DND-41 (cell line): Measurements from ENCODE around the gene SCUBE1.

Source experiments
- EZH2 ChIP-seq: IDR thresholded peaks from 3 replicates; pipeline ENCODE4 v1.6.1; 2012; ENCODE audit warnings: borderline replicate concordance, low read depth, mild to moderate bottlenecking, moderate library complexity, low read length, inconsistent platforms; ENCODE audit not compliant: severe bottlenecking
- TF ChIP-seq, protein P1 (sequence below): IDR thresholded peaks from 2 replicates; pipeline ENCODE4 v1.5.1; 2012; ENCODE audit warnings: borderline replicate concordance, low read length, moderate library complexity, mild to moderate bottlenecking; ENCODE audit not compliant: poor library complexity, severe bottlenecking; ENCODE audit errors: extremely low read depth

DNA sequence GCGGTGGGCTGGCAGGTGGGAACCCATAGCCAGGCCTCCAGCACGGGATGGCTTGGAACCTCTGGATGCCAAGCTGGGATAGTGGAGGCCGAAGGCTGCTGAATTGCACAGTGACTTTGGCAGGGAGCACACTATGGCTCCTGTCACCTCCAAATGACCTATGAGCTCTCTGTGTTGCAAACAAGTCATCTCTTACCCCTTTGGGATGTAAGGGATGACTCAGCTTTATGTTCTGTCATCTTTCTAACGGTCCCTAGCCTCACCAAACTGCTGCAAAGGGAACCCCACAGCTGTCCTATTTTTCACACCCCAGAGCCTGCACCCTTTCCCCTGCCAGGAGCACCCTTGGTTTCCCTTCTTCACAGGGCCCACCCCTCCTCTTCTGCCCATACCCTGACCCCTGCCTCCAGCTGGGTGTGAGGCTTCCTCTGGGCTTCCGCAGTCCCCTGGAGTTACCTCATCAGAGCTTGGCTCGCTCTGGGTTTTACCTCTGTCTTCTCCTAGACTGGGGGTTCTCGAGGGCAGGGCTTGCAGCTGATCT, 2.7 kb upstream of the SCUBE1 start:
- TF ChIP-seq, protein P1, sequence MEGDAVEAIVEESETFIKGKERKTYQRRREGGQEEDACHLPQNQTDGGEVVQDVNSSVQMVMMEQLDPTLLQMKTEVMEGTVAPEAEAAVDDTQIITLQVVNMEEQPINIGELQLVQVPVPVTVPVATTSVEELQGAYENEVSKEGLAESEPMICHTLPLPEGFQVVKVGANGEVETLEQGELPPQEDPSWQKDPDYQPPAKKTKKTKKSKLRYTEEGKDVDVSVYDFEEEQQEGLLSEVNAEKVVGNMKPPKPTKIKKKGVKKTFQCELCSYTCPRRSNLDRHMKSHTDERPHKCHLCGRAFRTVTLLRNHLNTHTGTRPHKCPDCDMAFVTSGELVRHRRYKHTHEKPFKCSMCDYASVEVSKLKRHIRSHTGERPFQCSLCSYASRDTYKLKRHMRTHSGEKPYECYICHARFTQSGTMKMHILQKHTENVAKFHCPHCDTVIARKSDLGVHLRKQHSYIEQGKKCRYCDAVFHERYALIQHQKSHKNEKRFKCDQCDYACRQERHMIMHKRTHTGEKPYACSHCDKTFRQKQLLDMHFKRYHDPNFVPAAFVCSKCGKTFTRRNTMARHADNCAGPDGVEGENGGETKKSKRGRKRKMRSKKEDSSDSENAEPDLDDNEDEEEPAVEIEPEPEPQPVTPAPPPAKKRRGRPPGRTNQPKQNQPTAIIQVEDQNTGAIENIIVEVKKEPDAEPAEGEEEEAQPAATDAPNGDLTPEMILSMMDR = no peak
- no peak for TF ChIP-seq EZH2
